ENCODE results near the gene ATG16L2.

Gene ATG16L2

DNA sequence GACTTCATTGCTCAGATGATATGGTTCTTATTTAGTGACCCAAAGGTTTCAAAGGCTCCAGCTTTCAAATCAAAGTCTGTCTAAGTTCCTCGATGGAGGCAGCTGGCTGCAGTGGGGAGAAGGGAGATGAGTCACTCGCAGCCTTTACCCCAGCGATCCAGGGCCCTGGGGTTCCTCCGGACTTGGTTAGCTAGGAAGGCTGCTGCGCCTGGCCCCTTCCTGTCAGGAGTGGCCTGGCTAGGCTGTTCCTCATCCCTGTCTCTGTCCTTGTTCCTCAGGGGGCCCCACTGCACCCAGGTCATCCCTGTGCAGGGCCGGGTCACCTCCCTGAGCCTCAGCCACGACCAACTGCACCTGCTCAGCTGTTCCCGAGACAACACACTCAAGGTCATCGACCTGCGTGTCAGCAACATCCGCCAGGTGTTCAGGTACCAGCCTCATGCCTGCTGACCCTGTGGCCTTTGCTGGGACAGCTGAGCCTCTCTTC lies 13.9 kb downstream of the ATG16L2 start:
- H3K9ac ChIP-seq (ENCODE audit: low read length): no peak overlapping the region
- no peaks in the 10 kb centered on the region for H3K36me3 ChIP-seq (ENCODE audit: low read length)
- no peak overlapping the region for H3K4me2 ChIP-seq (ENCODE audit: low read depth, low read length, poor library complexity, severe bottlenecking)
- no peaks in the 10 kb centered on the region for H4K20me1 ChIP-seq (ENCODE audit: low read depth, low read length)
- no peak overlapping the region for H2AFZ ChIP-seq (ENCODE audit: low read depth, low read length, severe bottlenecking)
- H3K4me3 ChIP-seq (ENCODE audit: insufficient read depth, low read length, poor library complexity, severe bottlenecking): no peak overlapping the region
- peaks cover 22% of the 10 kb centered on the region for H3F3A ChIP-seq (ENCODE audit: insufficient read depth)
- no peaks in the 10 kb centered on the region for H3K9me2 ChIP-seq (replicated peaks; ENCODE audit: insufficient read depth, low read length)
- no peaks in the 10 kb centered on the region for H3K79me2 ChIP-seq (ENCODE audit: insufficient read depth, low read length)
- TF ChIP-seq, protein P1, sequence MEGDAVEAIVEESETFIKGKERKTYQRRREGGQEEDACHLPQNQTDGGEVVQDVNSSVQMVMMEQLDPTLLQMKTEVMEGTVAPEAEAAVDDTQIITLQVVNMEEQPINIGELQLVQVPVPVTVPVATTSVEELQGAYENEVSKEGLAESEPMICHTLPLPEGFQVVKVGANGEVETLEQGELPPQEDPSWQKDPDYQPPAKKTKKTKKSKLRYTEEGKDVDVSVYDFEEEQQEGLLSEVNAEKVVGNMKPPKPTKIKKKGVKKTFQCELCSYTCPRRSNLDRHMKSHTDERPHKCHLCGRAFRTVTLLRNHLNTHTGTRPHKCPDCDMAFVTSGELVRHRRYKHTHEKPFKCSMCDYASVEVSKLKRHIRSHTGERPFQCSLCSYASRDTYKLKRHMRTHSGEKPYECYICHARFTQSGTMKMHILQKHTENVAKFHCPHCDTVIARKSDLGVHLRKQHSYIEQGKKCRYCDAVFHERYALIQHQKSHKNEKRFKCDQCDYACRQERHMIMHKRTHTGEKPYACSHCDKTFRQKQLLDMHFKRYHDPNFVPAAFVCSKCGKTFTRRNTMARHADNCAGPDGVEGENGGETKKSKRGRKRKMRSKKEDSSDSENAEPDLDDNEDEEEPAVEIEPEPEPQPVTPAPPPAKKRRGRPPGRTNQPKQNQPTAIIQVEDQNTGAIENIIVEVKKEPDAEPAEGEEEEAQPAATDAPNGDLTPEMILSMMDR (IDR thresholded peaks at IDR 0.05; ENCODE audit: insufficient read depth, low read length, poor library complexity, severe bottlenecking): no peak
- TF ChIP-seq EZH2phosphoT487 (conservative IDR thresholded peaks at IDR 0.05; ENCODE audit: low read length): no peak
- no peaks in the 10 kb centered on the region for H3K27me3 ChIP-seq (ENCODE audit: low read length)
- H3K27ac ChIP-seq (ENCODE audit: low read depth, low read length): peak overlapping the region; percentile 26
- H3K9me3 ChIP-seq (ENCODE audit: insufficient read depth, low read length): no peaks in the 10 kb centered on the region

DNA sequence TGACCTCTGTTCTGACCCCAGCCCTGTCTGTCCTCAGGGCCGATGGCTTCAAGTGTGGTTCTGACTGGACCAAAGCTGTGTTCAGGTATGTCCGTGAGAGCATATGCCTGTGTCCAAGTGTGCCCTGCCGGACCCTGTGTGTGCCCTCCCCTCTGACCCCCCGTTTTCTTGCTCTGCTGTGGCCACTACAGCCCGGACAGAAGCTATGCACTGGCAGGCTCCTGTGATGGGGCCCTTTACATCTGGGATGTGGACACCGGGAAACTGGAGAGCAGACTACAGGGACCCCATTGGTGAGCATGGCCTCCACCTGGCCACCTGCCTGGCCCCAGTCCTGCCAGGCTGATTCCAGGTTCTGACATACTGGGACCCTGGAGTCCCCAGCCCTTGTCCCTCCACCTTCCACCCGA lies 14.5 kb downstream of the ATG16L2 start:
- H3K9ac ChIP-seq (ENCODE audit: low read length): no peak overlapping the region
- H3K79me2 ChIP-seq (ENCODE audit: insufficient read depth, low read length): no peaks in the 10 kb centered on the region
- no peak overlapping the region for H3K4me2 ChIP-seq (ENCODE audit: low read depth, low read length, poor library complexity, severe bottlenecking)
- H3F3A ChIP-seq (ENCODE audit: insufficient read depth): peaks cover 17% of the 10 kb centered on the region
- H4K20me1 ChIP-seq (ENCODE audit: low read depth, low read length): no peaks in the 10 kb centered on the region
- no peak overlapping the region for H3K4me3 ChIP-seq (ENCODE audit: insufficient read depth, low read length, poor library complexity, severe bottlenecking)
- H3K27ac ChIP-seq (ENCODE audit: low read depth, low read length): peak overlapping the region; percentile 26; the same call in 1 of the 2 replicates
- no peaks in the 10 kb centered on the region for H3K27me3 ChIP-seq (ENCODE audit: low read length)
- H3K36me3 ChIP-seq (ENCODE audit: low read length): no peaks in the 10 kb centered on the region
- TF ChIP-seq EZH2phosphoT487 (conservative IDR thresholded peaks at IDR 0.05; ENCODE audit: low read length): no peak
- TF ChIP-seq, protein P1 (IDR thresholded peaks at IDR 0.05; ENCODE audit: insufficient read depth, low read length, poor library complexity, severe bottlenecking): no peak
- H3K9me2 ChIP-seq (replicated peaks; ENCODE audit: insufficient read depth, low read length): no peaks in the 10 kb centered on the region
- no peaks in the 10 kb centered on the region for H3K9me3 ChIP-seq (ENCODE audit: insufficient read depth, low read length)
- H2AFZ ChIP-seq (ENCODE audit: low read depth, low read length, severe bottlenecking): no peak overlapping the region

DNA sequence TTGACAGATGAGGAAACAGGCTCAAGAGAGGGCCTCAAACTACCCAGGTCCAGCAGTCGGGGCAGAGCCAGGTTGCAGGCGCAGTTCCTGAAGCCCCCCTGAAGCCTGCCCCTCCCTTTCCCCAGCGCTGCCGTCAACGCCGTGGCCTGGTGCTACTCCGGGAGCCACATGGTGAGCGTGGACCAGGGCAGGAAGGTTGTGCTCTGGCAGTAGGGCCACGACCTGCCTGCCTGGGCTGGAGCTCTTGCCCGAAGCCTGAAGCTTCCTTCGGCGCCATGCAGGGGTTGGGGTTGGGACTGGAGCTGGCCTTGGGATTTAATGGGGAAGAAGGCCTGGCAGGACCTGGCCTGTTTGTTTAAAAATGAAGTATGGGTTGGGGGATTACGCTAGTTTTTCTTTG lies 15.0 kb downstream of the ATG16L2 start:
- Histone ChIP-seq H3K36me3 (ENCODE audit: low read length) (no peaks in the 10 kb centered on the region), H2AFZ (ENCODE audit: low read depth, low read length, severe bottlenecking) (no peak overlapping the region), H3K79me2 (ENCODE audit: insufficient read depth, low read length) (no peaks in the 10 kb centered on the region), H3K9ac (ENCODE audit: low read length) (no peak overlapping the region), H3K4me2 (ENCODE audit: low read depth, low read length, poor library complexity, severe bottlenecking) (no peak overlapping the region), H3K27ac (ENCODE audit: low read depth, low read length) (no peak overlapping the region), H3K9me3 (ENCODE audit: insufficient read depth, low read length) (no peaks in the 10 kb centered on the region), H3K9me2 (replicated peaks; ENCODE audit: insufficient read depth, low read length) (no peaks in the 10 kb centered on the region), H3K4me3 (ENCODE audit: insufficient read depth, low read length, poor library complexity, severe bottlenecking) (no peak overlapping the region), H3F3A (ENCODE audit: insufficient read depth) (peaks cover 12% of the 10 kb centered on the region; the same call in 1 of the 2 replicates), H4K20me1 (ENCODE audit: low read depth, low read length) (no peaks in the 10 kb centered on the region), H3K27me3 (ENCODE audit: low read length) (no peaks in the 10 kb centered on the region)
- TF ChIP-seq, protein P1 (IDR thresholded peaks at IDR 0.05; ENCODE audit: insufficient read depth, low read length, poor library complexity, severe bottlenecking): no peak
- TF ChIP-seq EZH2phosphoT487 (conservative IDR thresholded peaks at IDR 0.05; ENCODE audit: low read length): no peak
